Heart left ventricle (tissue), 13 donors: ENCODE data around the gene SEC14L2.

ENCODE experiments used
- CTCF ChIP-seq, 12 donors: fragments of 200-600 bp; sonication (generic) in 4 of 12; IDR thresholded peaks; one replicate each; pipeline versions ENCODE4 v1.5.0 to v1.8.0; 2018 to 2022; ENCODE audit warnings: antibody characterized with exemption in 12 of 12, mild to moderate bottlenecking in 5 of 12
- POLR2A ChIP-seq, 2 donors: fragments of 450-650 bp; IDR thresholded peaks; one replicate each; pipeline ENCODE4 v1.6.1; 2017; ENCODE audit warnings: antibody characterized with exemption in 2 of 2, mild to moderate bottlenecking in 2 of 2, moderate library complexity in 2 of 2
- donor health status: ischemic (EF 13 %, LVEDD 7.1; RV severe dilation, severe dysfunction).
- donor health status: DM: no; HTN: yes; CAD: no.
- donor health status: DM: no; HTN: no; CAD: no.
- donor health status: ischemic (EF 25% LVEDD 6.9; RV normal size, moderate dysfunction).
- donor health status: ischemic (EF 25% LVEDD 5.7; RV mildly dilated, moderate dysfunction).
- donor health status: ischemic (EF 35%, LVEDD 5.7; RV mildly dilated, moderate dysfunction).
- donor health status: nonischemic (EF 11% LVEDD 7.7; RV severe dilation, severe dysfunction).
- donor health status: DM: yes; HTN: yes; CAD: no.
- donor health status: PGD.
- donor health status: ischemic (EF 29% LVEDD 5.4; RV normal size, mild dysfunction).
- donor health status: nonischemic (EF 23%, LVEDD 6.1; RV moderate dilation, normal function).

- TF ChIP-seq CTCF (IDR thresholded peaks at IDR 0.05) (no peak), POLR2A (IDR thresholded peaks at IDR 0.05) (no peak)
These were observed 15.0 kb downstream of the SEC14L2 start for GRCh38 chr22:30411780-30412179.
